Endothelial cell (in vitro differentiated cells): ENCODE results near the gene PPA2. TPM values are rescaled to one million over a fixed set of nuclear protein-coding genes. Genes with fewer than 3 reads are reported as not detected.

Experiments used
- DNase-seq: peaks from one replicate; pipeline ENCODE4 v3.0.0; 2021; ENCODE audit warnings: low spot score
- H3K27ac Mint-ChIP-seq: one replicate; pipeline ENCODE4 v1.8.0; 2021; ENCODE audit warnings: mixed read lengths, inconsistent platforms; ENCODE audit not compliant: unreplicated experiment
- H3K27me3 Mint-ChIP-seq: one replicate; pipeline ENCODE4 v1.8.0; 2021; ENCODE audit warnings: mild to moderate bottlenecking, moderate library complexity, mixed read lengths, inconsistent platforms; ENCODE audit not compliant: unreplicated experiment
- H3K36me3 Mint-ChIP-seq: one replicate; pipeline ENCODE4 v1.8.0; 2021; ENCODE audit warnings: mild to moderate bottlenecking, low read depth, mixed read lengths, inconsistent platforms; ENCODE audit not compliant: unreplicated experiment
- H3K4me1 Mint-ChIP-seq: one replicate; pipeline ENCODE4 v1.8.0; 2021; ENCODE audit warnings: mild to moderate bottlenecking, mixed read lengths, inconsistent platforms; ENCODE audit not compliant: unreplicated experiment
- H3K4me3 Mint-ChIP-seq: one replicate; pipeline ENCODE4 v1.8.0; 2021; ENCODE audit warnings: mild to moderate bottlenecking, mixed read lengths, inconsistent platforms; ENCODE audit not compliant: unreplicated experiment
- H3K9me3 Mint-ChIP-seq: one replicate; pipeline ENCODE4 v1.8.0; 2021; ENCODE audit warnings: mixed read lengths, inconsistent platforms; ENCODE audit not compliant: unreplicated experiment
- total RNA-seq: library from RNA; stranded (reverse); fragmentation: NEBNext Ultra II Directional; extraction: Animal tissue kit (Norgen Biotek cat#: 25700); gene quantifications from one replicate; pipeline ENCODE4 v1.2.1, GENCODE V29; 2021; ENCODE audit not compliant: unreplicated experiment
- TF ChIP-seq, protein P1 (sequence below): fragments of 200-600 bp; sonication (generic); IDR thresholded peaks from one replicate; pipeline ENCODE4 v1.5.0; 2021; ENCODE audit warnings: antibody characterized with exemption; ENCODE audit not compliant: unreplicated experiment

Gene PPA2
- total RNA-seq, 1 donor from 2014 or later: 45.5 TPM

DNA sequence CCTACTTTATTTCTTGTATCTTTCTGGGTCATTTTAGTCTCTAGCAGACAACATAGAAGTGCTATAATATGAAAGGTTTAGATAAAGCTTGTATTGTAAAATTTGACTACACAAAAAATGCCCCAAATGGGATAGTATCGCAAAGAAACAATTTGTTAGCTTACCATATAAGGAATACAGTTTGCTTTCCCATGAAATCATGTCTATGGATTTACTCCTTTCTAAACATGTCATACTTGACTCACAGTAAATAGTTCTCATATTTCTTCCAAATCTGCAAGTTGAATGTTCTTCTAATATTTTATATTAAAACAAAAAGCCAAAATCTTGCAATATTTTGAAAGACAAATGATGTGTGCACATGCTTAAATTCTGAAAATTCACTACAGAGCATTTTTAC lies 103.9 kb downstream of the PPA2 start:
- peaks cover 30% of the 10 kb centered on the region for H3K36me3 Mint-ChIP-seq
- no peaks in the 10 kb centered on the region for H3K9me3 Mint-ChIP-seq
- no peak overlapping the region for H3K4me3 Mint-ChIP-seq
- no peaks in the 10 kb centered on the region for H3K27me3 Mint-ChIP-seq
- H3K27ac Mint-ChIP-seq: no peak overlapping the region
- H3K4me1 Mint-ChIP-seq: no peaks in the 10 kb centered on the region
- no peak for DNase-seq
- TF ChIP-seq, protein P1, sequence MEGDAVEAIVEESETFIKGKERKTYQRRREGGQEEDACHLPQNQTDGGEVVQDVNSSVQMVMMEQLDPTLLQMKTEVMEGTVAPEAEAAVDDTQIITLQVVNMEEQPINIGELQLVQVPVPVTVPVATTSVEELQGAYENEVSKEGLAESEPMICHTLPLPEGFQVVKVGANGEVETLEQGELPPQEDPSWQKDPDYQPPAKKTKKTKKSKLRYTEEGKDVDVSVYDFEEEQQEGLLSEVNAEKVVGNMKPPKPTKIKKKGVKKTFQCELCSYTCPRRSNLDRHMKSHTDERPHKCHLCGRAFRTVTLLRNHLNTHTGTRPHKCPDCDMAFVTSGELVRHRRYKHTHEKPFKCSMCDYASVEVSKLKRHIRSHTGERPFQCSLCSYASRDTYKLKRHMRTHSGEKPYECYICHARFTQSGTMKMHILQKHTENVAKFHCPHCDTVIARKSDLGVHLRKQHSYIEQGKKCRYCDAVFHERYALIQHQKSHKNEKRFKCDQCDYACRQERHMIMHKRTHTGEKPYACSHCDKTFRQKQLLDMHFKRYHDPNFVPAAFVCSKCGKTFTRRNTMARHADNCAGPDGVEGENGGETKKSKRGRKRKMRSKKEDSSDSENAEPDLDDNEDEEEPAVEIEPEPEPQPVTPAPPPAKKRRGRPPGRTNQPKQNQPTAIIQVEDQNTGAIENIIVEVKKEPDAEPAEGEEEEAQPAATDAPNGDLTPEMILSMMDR: no peak

DNA sequence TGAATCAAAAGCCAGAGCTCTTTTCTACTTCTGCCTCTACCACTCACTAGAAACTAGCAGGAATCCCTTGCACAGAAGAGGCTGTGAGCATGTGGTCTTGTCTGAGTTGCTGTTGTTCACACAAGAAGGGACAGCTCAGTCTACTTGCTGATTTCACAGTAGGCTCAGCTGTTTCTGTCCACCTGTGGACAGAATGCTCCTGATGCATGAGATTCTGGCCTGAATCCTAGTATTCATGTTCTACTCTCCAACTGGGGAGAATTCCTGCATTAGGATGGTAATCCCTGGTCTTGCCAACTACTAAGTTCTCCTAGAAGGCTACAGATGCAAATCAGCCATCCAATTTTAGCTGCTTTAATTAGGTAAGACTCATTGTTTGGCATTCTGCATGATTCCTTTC lies 112.8 kb downstream of the PPA2 start:
- Mint-ChIP-seq H3K4me1 (no peaks in the 10 kb centered on the region), H3K9me3 (no peaks in the 10 kb centered on the region), H3K27ac (no peak overlapping the region), H3K36me3 (peaks cover 13% of the 10 kb centered on the region), H3K4me3 (no peak overlapping the region), H3K27me3 (no peaks in the 10 kb centered on the region)
- TF ChIP-seq, protein P1: no peak
- DNase-seq: no peak

DNA sequence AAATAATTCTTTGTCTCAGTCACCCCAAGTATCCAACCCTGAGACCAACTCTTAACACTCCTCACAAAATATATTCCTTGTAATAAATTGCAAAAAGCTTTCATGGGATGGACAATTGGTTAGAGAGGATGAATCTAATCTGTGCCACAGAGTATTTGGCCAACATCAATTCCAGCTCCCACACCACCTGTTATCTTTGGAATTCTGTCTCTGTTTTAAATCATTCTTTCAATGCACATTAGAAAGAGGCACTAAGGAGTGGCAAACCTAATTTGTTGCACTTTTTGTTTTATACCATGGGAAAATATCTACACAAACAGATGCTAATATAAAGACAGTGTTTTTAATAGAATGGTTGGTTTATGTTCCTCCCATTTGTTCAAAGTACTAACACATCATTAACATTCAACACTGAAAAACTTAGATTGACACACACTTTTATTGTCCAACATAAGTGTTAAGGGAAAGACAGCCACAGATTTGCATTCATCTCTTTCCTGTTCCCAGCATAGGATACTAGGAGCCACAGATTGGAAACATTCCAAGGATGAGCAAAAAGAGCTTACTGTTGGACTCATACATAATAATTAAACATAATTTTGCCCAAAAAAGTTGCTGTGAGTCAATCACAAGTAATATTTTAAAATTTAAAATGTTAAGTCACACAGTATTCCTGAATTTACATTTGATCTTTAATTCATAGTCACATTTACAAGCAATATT lies 116.4 kb downstream of the PPA2 start:
- no peaks in the 10 kb centered on the region for H3K9me3 Mint-ChIP-seq
- no peak for DNase-seq
- no peaks in the 10 kb centered on the region for H3K27me3 Mint-ChIP-seq
- H3K36me3 Mint-ChIP-seq: peaks cover 4% of the 10 kb centered on the region
- TF ChIP-seq, protein P1: no peak
- H3K4me3 Mint-ChIP-seq: no peak overlapping the region
- no peaks in the 10 kb centered on the region for H3K4me1 Mint-ChIP-seq
- no peak overlapping the region for H3K27ac Mint-ChIP-seq

DNA sequence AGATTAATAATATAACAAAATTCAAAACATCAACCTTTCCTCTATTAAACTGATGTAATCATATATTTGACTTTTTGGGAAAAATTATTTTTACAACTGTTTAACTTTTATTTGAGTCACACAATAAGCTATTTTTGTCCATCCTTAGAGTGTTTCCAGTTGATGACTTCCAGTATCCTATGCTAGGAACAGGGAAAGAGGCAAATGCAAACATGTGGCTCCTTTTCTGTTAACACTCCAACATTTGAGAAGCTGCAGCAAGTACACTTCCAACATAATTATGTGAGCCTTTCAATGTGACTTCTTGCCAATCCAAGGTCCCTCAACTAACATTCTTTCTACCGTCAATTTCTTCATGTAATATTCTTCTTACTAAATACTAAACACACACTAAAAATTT lies 117.7 kb downstream of the PPA2 start:
- no peaks in the 10 kb centered on the region for H3K4me1 Mint-ChIP-seq
- H3K27ac Mint-ChIP-seq: no peak overlapping the region
- no peak for DNase-seq
- peaks cover 4% of the 10 kb centered on the region for H3K36me3 Mint-ChIP-seq
- no peaks in the 10 kb centered on the region for H3K27me3 Mint-ChIP-seq
- no peaks in the 10 kb centered on the region for H3K9me3 Mint-ChIP-seq
- TF ChIP-seq, protein P1: no peak
- no peak overlapping the region for H3K4me3 Mint-ChIP-seq

DNA sequence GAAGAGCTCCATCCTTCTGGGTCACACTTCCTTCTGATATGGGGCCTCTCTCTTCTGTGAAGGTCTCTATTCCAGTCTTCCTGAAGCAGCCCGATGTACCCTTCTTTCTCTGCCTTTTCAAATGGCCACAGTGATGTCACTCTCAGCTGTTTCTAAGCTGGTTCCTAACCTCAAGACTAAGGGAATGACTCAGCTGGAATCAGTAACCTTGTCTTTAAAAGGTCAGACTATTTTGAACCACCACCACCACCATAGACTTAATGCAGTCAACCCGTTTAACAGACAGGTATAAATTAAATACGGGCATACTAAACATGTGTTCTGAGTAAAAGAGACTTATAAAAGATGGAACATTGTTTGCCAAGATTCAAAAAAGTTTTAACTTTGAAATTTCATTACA lies 121.0 kb downstream of the PPA2 start:
- H3K36me3 Mint-ChIP-seq: no peaks in the 10 kb centered on the region
- no peaks in the 10 kb centered on the region for H3K9me3 Mint-ChIP-seq
- TF ChIP-seq, protein P1: no peak
- H3K4me3 Mint-ChIP-seq: no peak overlapping the region
- DNase-seq: no peak
- H3K27me3 Mint-ChIP-seq: no peaks in the 10 kb centered on the region
- H3K27ac Mint-ChIP-seq: no peak overlapping the region
- H3K4me1 Mint-ChIP-seq: peaks cover 4% of the 10 kb centered on the region
